ENCODE measurements around the gene TAF11L3. TPM values are rescaled to one million over a fixed set of nuclear protein-coding genes. Genes with fewer than 3 reads are reported as not detected.
"Not testable (repeated sequence)": the region's sequence is repeated elsewhere in the genome, so short reads cannot be mapped to it uniquely, and the experiment has no call there.

TAF11L3 gene
- polyA plus RNA-seq, 3 donors, result not detected

GRCh38 chr5:17511775-17512325 lies 6.3 kb upstream of the TAF11L3 start:
- no peak for DNase-seq
- H3K79me2 ChIP-seq (ENCODE audit: insufficient read depth, low read length), result no peaks in the 10 kb centered on the region
- H3K27me3 ChIP-seq (ENCODE audit: control insufficient read depth in 2 of 2, insufficient read depth in 2 of 2, low read length in 2 of 2), result no peaks in the 10 kb centered on the region
- intact Hi-C loops (cut with micrococcal nuclease), result no loop called here
- H3K36me3 ChIP-seq (replicated peaks in 1 of 2; ENCODE audit: control insufficient read depth in 1 of 2, insufficient read depth in 2 of 2, low read length in 2 of 2), result no peaks in the 10 kb centered on the region
- H3K27ac ChIP-seq (ENCODE audit: low read depth in 1 of 2, low read length in 2 of 2), result no peak overlapping the region
- H3K9ac ChIP-seq (ENCODE audit: insufficient read depth, low read length, poor library complexity, severe bottlenecking), result no peak overlapping the region
- Mint-ChIP-seq H3K27me3 (ENCODE audit: low read depth in 3 of 3) (peaks cover 0 to 1% (median 0%) of the 10 kb centered on the region in 3 donors), H3K9me3 (peaks cover 0 to 11% (median 0%) of the 10 kb centered on the region in 7 donors), H3K27ac (peak overlapping the region in 1 of 7 donors; percentile 49), H3K36me3 (no peaks in the 10 kb centered on the region), H3K4me1 (no peaks in the 10 kb centered on the region), H3K4me3 (no peak overlapping the region)
- H3K4me3 ChIP-seq (replicated peaks in 1 of 3; ENCODE audit: low read depth in 2 of 3, low read length in 3 of 3), result no peak overlapping the region
- no peak overlapping the region for H2AFZ ChIP-seq (ENCODE audit: insufficient read depth, low read depth, low read length, poor library complexity, severe bottlenecking)
- 91% methylated on average over 17 of the region's 17 CpGs for WGBS (ENCODE audit: insufficient coverage)
- H3K4me2 ChIP-seq (replicated peaks; ENCODE audit: extremely low read depth, low read length, poor library complexity, severe bottlenecking), result no peak overlapping the region
- H3K9me3 ChIP-seq (replicated peaks in 1 of 2; ENCODE audit: control insufficient read depth in 1 of 2, insufficient read depth in 1 of 2, low read length in 2 of 2), result no peaks in the 10 kb centered on the region
- H4K20me1 ChIP-seq (ENCODE audit: insufficient read depth, low read length), result no peaks in the 10 kb centered on the region
- H3K4me1 ChIP-seq (ENCODE audit: control insufficient read depth in 1 of 2, insufficient read depth in 2 of 2, low read length in 2 of 2), result no peaks in the 10 kb centered on the region
- TF ChIP-seq CTCF (IDR thresholded peaks at IDR 0.05), result no peak

- H3K4me3 Mint-ChIP-seq; H3K27me3 Mint-ChIP-seq (ENCODE audit: low read depth in 3 of 3); H3K9me3 Mint-ChIP-seq; H3K4me2 ChIP-seq (replicated peaks; ENCODE audit: extremely low read depth, low read length, poor library complexity, severe bottlenecking); H3K27me3 ChIP-seq (ENCODE audit: control insufficient read depth in 2 of 2, insufficient read depth in 2 of 2, low read length in 2 of 2); H3K4me1 Mint-ChIP-seq; H2AFZ ChIP-seq (ENCODE audit: insufficient read depth, low read depth, low read length, poor library complexity, severe bottlenecking); H3K4me1 ChIP-seq (ENCODE audit: control insufficient read depth in 1 of 2, insufficient read depth in 2 of 2, low read length in 2 of 2); H3K36me3 ChIP-seq (replicated peaks in 1 of 2; ENCODE audit: control insufficient read depth in 1 of 2, insufficient read depth in 2 of 2, low read length in 2 of 2); DNase-seq; H4K20me1 ChIP-seq (ENCODE audit: insufficient read depth, low read length); H3K4me3 ChIP-seq (replicated peaks in 1 of 3; ENCODE audit: low read depth in 2 of 3, low read length in 3 of 3); H3K27ac ChIP-seq (ENCODE audit: low read depth in 1 of 2, low read length in 2 of 2); H3K9me3 ChIP-seq (replicated peaks in 1 of 2; ENCODE audit: control insufficient read depth in 1 of 2, insufficient read depth in 1 of 2, low read length in 2 of 2); H3K79me2 ChIP-seq (ENCODE audit: insufficient read depth, low read length); intact Hi-C loops (cut with micrococcal nuclease); H3K36me3 Mint-ChIP-seq; H3K27ac Mint-ChIP-seq; H3K9ac ChIP-seq (ENCODE audit: insufficient read depth, low read length, poor library complexity, severe bottlenecking): not testable (repeated sequence)
- WGBS (ENCODE audit: insufficient coverage), result 94% methylated on average over 4 of the region's 12 CpGs
Observed at GRCh38 chr5:17517526-17517925, 641 bp upstream of the TAF11L3 start.

- H3K36me3 ChIP-seq (replicated peaks in 1 of 2; ENCODE audit: control insufficient read depth in 1 of 2, insufficient read depth in 2 of 2, low read length in 2 of 2); H3K4me2 ChIP-seq (replicated peaks; ENCODE audit: extremely low read depth, low read length, poor library complexity, severe bottlenecking); H3K4me1 ChIP-seq (ENCODE audit: control insufficient read depth in 1 of 2, insufficient read depth in 2 of 2, low read length in 2 of 2); H3K27me3 ChIP-seq (ENCODE audit: control insufficient read depth in 2 of 2, insufficient read depth in 2 of 2, low read length in 2 of 2); H3K9ac ChIP-seq (ENCODE audit: insufficient read depth, low read length, poor library complexity, severe bottlenecking); DNase-seq; H3K36me3 Mint-ChIP-seq; H4K20me1 ChIP-seq (ENCODE audit: insufficient read depth, low read length); H3K27me3 Mint-ChIP-seq (ENCODE audit: low read depth in 3 of 3); H3K4me1 Mint-ChIP-seq; H3K4me3 ChIP-seq (replicated peaks in 1 of 3; ENCODE audit: low read depth in 2 of 3, low read length in 3 of 3); H3K27ac ChIP-seq (ENCODE audit: low read depth in 1 of 2, low read length in 2 of 2); intact Hi-C loops (cut with micrococcal nuclease); H3K9me3 ChIP-seq (replicated peaks in 1 of 2; ENCODE audit: control insufficient read depth in 1 of 2, insufficient read depth in 1 of 2, low read length in 2 of 2); H3K9me3 Mint-ChIP-seq; H3K4me3 Mint-ChIP-seq; H2AFZ ChIP-seq (ENCODE audit: insufficient read depth, low read depth, low read length, poor library complexity, severe bottlenecking); H3K27ac Mint-ChIP-seq; H3K79me2 ChIP-seq (ENCODE audit: insufficient read depth, low read length): not testable (repeated sequence)
- WGBS (ENCODE audit: insufficient coverage), result no CpG with 5 or more reads among the region's 14 CpGs
Observed at GRCh38 chr5:17519508-17519907, 1.3 kb downstream of the TAF11L3 start.

- no CpG with 5 or more reads among the region's 15 CpGs for WGBS (ENCODE audit: insufficient coverage)
- H3K4me3 ChIP-seq (replicated peaks in 1 of 3; ENCODE audit: low read depth in 2 of 3, low read length in 3 of 3), result not testable (repeated sequence)
Observed at GRCh38 chr5:17521501-17521900, 3.3 kb downstream of the TAF11L3 start, which contains the start of gene TAF11L4. Gene TAF11L4 (plus strand): TSS chr5:17521801.

More at GRCh38 chr5:17521501-17521900, 3.3 kb downstream of the TAF11L3 start, which contains the start of gene TAF11L4:
- H4K20me1 ChIP-seq (ENCODE audit: insufficient read depth, low read length); H3K9me3 Mint-ChIP-seq; H3K36me3 ChIP-seq (replicated peaks in 1 of 2; ENCODE audit: control insufficient read depth in 1 of 2, insufficient read depth in 2 of 2, low read length in 2 of 2); H3K4me2 ChIP-seq (replicated peaks; ENCODE audit: extremely low read depth, low read length, poor library complexity, severe bottlenecking); H3K27me3 Mint-ChIP-seq (ENCODE audit: low read depth in 3 of 3); H2AFZ ChIP-seq (ENCODE audit: insufficient read depth, low read depth, low read length, poor library complexity, severe bottlenecking); H3K36me3 Mint-ChIP-seq; H3K27me3 ChIP-seq (ENCODE audit: control insufficient read depth in 2 of 2, insufficient read depth in 2 of 2, low read length in 2 of 2); H3K4me3 Mint-ChIP-seq; intact Hi-C loops (cut with micrococcal nuclease); H3K4me1 ChIP-seq (ENCODE audit: control insufficient read depth in 1 of 2, insufficient read depth in 2 of 2, low read length in 2 of 2); H3K9ac ChIP-seq (ENCODE audit: insufficient read depth, low read length, poor library complexity, severe bottlenecking); H3K79me2 ChIP-seq (ENCODE audit: insufficient read depth, low read length); H3K27ac Mint-ChIP-seq; DNase-seq; H3K27ac ChIP-seq (ENCODE audit: low read depth in 1 of 2, low read length in 2 of 2); H3K4me1 Mint-ChIP-seq: not testable (repeated sequence)
- peaks cover 8 to 15% of the 10 kb centered on the region in 2 donors for H3K9me3 ChIP-seq (replicated peaks in 1 of 2; ENCODE audit: control insufficient read depth in 1 of 2, insufficient read depth in 1 of 2, low read length in 2 of 2)
